Parathyroid adenoma (tissue), 2 donors: ENCODE data around the gene FBXO24.
"Not testable (repeated sequence)": the region's sequence is repeated elsewhere in the genome, so short reads cannot be mapped to it uniquely, and the experiment has no call there.

Source experiments
- H2AFZ ChIP-seq: fragments of 300-600 bp; sonication (generic); one replicate; pipeline ENCODE4 v1.7.0; 2017; ENCODE audit warnings: antibody characterized with exemption, mild to moderate bottlenecking
- H3K27ac ChIP-seq: fragments of 300-600 bp; sonication (generic); one replicate; pipeline ENCODE4 v1.7.0; 2017
- H3K27me3 ChIP-seq: fragments of 300-600 bp; sonication (generic); one replicate; pipeline ENCODE4 v1.7.0; 2017; ENCODE audit warnings: low read length; ENCODE audit not compliant: control insufficient read depth, insufficient read depth
- H3K36me3 ChIP-seq: fragments of 300-600 bp; sonication (generic); one replicate; pipeline ENCODE4 v1.7.0; 2017; ENCODE audit warnings: low read length; ENCODE audit not compliant: control insufficient read depth, insufficient read depth
- H3K4me1 ChIP-seq: fragments of 300-600 bp; sonication (generic); one replicate; pipeline ENCODE4 v1.7.0; 2017; ENCODE audit warnings: control low read depth
- H3K4me2 ChIP-seq: fragments of 300-600 bp; sonication (generic); one replicate; pipeline ENCODE4 v1.7.0; 2017; ENCODE audit warnings: low read length
- H3K4me3 ChIP-seq: fragments of 300-600 bp; sonication (generic); one replicate; pipeline ENCODE4 v1.7.0; 2017; ENCODE audit warnings: low read depth, low read length
- H3K79me2 ChIP-seq: fragments of 300-600 bp; sonication (generic); one replicate; pipeline ENCODE4 v1.7.0; 2017; ENCODE audit warnings: control low read depth
- H3K9ac ChIP-seq: fragments of 300-600 bp; sonication (generic); one replicate; pipeline ENCODE4 v1.7.0; 2017; ENCODE audit warnings: mild to moderate bottlenecking
- H3K9me3 ChIP-seq: fragments of 300-600 bp; sonication (generic); one replicate; pipeline ENCODE4 v1.7.0; 2017; ENCODE audit warnings: low read length; ENCODE audit not compliant: control insufficient read depth
- CTCF ChIP-seq: fragments of 300-600 bp; sonication (generic); IDR thresholded peaks from one replicate; pipeline ENCODE4 v1.7.0; 2017; ENCODE audit warnings: antibody characterized with exemption, mild to moderate bottlenecking
- donor health status: primary hyperparathyroidism.

The FBXO24 gene

GRCh38 chr7:100540073-100540723, 45.9 kb upstream of the FBXO24 start:
- Histone ChIP-seq H2AFZ (no peak overlapping the region), H3K79me2 (peaks cover 11% of the 10 kb centered on the region), H3K9ac (no peak overlapping the region), H3K4me3 (peak overlapping the region; percentile 92), H3K27ac (peak overlapping the region; percentile 37), H3K4me1 (peaks cover 21% of the 10 kb centered on the region), H3K27me3 (no peaks in the 10 kb centered on the region), H3K9me3 (no peaks in the 10 kb centered on the region), H3K4me2 (peak overlapping the region; percentile 90), H3K36me3 (no peaks in the 10 kb centered on the region)
- no peak for TF ChIP-seq CTCF

GRCh38 chr7:100541309-100541708, 44.8 kb upstream of the FBXO24 start:
- H3K36me3 ChIP-seq, H3K27ac ChIP-seq, H3K9ac ChIP-seq, H3K27me3 ChIP-seq, H3K9me3 ChIP-seq, H3K4me3 ChIP-seq, H3K4me2 ChIP-seq, H2AFZ ChIP-seq: not testable (repeated sequence)
- peaks cover 32% of the 10 kb centered on the region for H3K4me1 ChIP-seq
- H3K79me2 ChIP-seq, result peaks cover 11% of the 10 kb centered on the region

GRCh38 chr7:100543586-100543985, 42.5 kb upstream of the FBXO24 start:
- Histone ChIP-seq H3K79me2 (peaks cover 11% of the 10 kb centered on the region), H2AFZ (no peak overlapping the region), H3K4me3 (no peak overlapping the region), H3K4me2 (no peak overlapping the region), H3K9ac (no peak overlapping the region), H3K27ac (no peak overlapping the region), H3K27me3 (no peaks in the 10 kb centered on the region), H3K9me3 (no peaks in the 10 kb centered on the region), H3K4me1 (peaks cover 47% of the 10 kb centered on the region), H3K36me3 (no peaks in the 10 kb centered on the region)
- TF ChIP-seq CTCF, result no peak

GRCh38 chr7:100544386-100544785, 41.7 kb upstream of the FBXO24 start:
- Histone ChIP-seq H2AFZ (no peak overlapping the region), H3K27ac (peak overlapping the region; percentile 92), H3K9ac (no peak overlapping the region), H3K4me3 (no peak overlapping the region), H3K4me2 (no peak overlapping the region), H3K9me3 (no peaks in the 10 kb centered on the region), H3K27me3 (no peaks in the 10 kb centered on the region), H3K4me1 (peaks cover 49% of the 10 kb centered on the region), H3K79me2 (peaks cover 11% of the 10 kb centered on the region), H3K36me3 (no peaks in the 10 kb centered on the region)
- no peak for TF ChIP-seq CTCF

GRCh38 chr7:100544967-100545359, 41.2 kb upstream of the FBXO24 start:
- Histone ChIP-seq H2AFZ (peak overlapping the region; percentile 36), H3K4me3 (no peak overlapping the region), H3K4me1 (peaks cover 48% of the 10 kb centered on the region), H3K27ac (peak overlapping the region; percentile 92), H3K9me3 (no peaks in the 10 kb centered on the region), H3K4me2 (peak overlapping the region; percentile 5), H3K27me3 (no peaks in the 10 kb centered on the region), H3K36me3 (no peaks in the 10 kb centered on the region), H3K9ac (no peak overlapping the region), H3K79me2 (peaks cover 11% of the 10 kb centered on the region)
- TF ChIP-seq CTCF, result no peak
